Stimulated activated CD4-positive, alpha-beta T cell treated with anti-CD3 and anti-CD28 coated beads, Interleukin-4, amount 100 ng/mL, for 4 hours (primary cell): ENCODE measurements around the gene PKD1.

Experiments used
- DNase-seq, 2 experiments: peaks; one replicate each; pipeline ENCODE4 v3.0.0-alpha.2; 2020

PKD1 gene

GRCh38 chr16:2167068-2167638, 31.5 kb upstream of the PKD1 start:
- DNase-seq: no peak

GRCh38 chr16:2166263-2167067, 30.8 kb upstream of the PKD1 start:
- no peak for DNase-seq

GRCh38 chr16:2165861-2166260, 30.2 kb upstream of the PKD1 start:
- no peak for DNase-seq

- DNase-seq: no peak
Measured at GRCh38 chr16:2163211-2163881, 27.6 kb upstream of the PKD1 start.

- DNase-seq: no peak
Measured at GRCh38 chr16:2162676-2163118, 27.0 kb upstream of the PKD1 start.

GRCh38 chr16:2161911-2162310, 26.2 kb upstream of the PKD1 start:
- no peak for DNase-seq

- DNase-seq: no peak
Measured at GRCh38 chr16:2160915-2161551, 25.3 kb upstream of the PKD1 start.

- no peak for DNase-seq
Measured at GRCh38 chr16:2159175-2159838, 23.6 kb upstream of the PKD1 start.

GRCh38 chr16:2158262-2158638, 22.6 kb upstream of the PKD1 start:
- DNase-seq: no peak

- DNase-seq: no peak
Measured at GRCh38 chr16:2157480-2158261, 22.0 kb upstream of the PKD1 start.

GRCh38 chr16:2156849-2157224, 21.1 kb upstream of the PKD1 start:
- no peak for DNase-seq

GRCh38 chr16:2155977-2156848, 20.5 kb upstream of the PKD1 start:
- no peak for DNase-seq

- peak; percentile 94 to 99 for DNase-seq
Measured at GRCh38 chr16:2155091-2155950, 19.6 kb upstream of the PKD1 start, which contains the start of gene TRAF7. Gene TRAF7, plus strand, starts transcription at chr16:2155782. Its CDS starts 8,139 bp downstream, at chr16:2163921.

GRCh38 chr16:2154533-2155090, 18.9 kb upstream of the PKD1 start:
- DNase-seq: no peak

GRCh38 chr16:2152695-2153506, 17.2 kb upstream of the PKD1 start:
- peak in 1 of 2 experiments; percentile 42 for DNase-seq

- peak in 1 of 2 experiments; percentile 27 for DNase-seq
Measured at GRCh38 chr16:2151188-2152091, 15.7 kb upstream of the PKD1 start.

- peak in 1 of 2 experiments; percentile 32 for DNase-seq
Measured at GRCh38 chr16:2150418-2151187, 14.9 kb upstream of the PKD1 start.
